ENCODE data around the gene EFCC1. TPM values are rescaled to one million over a fixed set of nuclear protein-coding genes. Genes with fewer than 3 reads are reported as not detected.

The EFCC1 gene
- total RNA-seq, 2 experiments from 2014 or later = 0.22 to 0.25 TPM

DNA sequence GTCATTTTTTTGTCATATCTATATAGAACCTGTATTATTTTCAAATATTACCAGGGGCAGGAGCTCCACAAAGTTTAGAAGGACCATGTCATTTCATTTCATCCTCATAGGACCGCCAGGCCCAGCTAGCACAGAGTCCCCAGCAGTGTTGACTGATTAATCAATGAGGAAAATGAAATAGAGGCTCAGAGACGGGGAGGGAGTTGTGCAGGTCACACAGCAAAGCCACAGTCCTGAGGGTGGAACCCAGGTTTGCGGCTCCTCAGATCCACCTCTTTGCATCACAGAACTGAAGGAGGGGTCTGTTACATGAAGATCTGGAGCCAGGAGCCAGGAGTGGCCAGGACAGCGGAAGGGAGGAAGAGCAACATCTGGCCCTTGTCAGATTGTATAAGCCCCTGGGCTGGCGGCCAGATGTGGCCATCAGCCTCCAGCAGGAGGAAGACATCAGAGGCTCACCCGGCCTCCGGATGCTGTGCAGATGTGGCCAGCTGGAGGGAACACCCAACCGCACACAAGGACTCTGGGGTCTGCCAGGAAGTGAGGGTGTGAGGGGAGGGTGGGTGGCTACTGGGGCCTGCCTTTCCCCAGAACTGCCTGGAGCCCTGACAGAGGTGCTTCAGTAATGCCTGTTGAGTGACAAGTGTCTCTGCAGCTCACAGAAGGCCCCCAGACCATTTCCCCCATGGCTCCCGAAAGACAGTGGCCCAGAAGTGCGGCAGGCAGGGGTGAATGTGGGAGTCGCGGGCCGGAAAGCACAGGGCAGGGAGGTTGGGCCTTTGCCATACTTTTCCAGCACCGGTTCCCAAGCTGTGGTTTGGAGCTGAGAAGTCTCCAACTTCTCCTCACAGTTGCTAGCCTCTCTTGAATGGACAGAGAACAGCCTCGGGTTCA lies 21.3 kb downstream of the EFCC1 start:
- Histone ChIP-seq H3K36me3 (ENCODE audit: insufficient read depth, low read length) (no peaks in the 10 kb centered on the region), H3K27me3 (ENCODE audit: control insufficient read depth in 1 of 2, insufficient read depth in 2 of 2, low read length in 2 of 2) (no peaks in the 10 kb centered on the region), H3K4me3 (ENCODE audit: low read length) (no peak overlapping the region), H3K4me1 (ENCODE audit: insufficient read depth, low read length) (peaks cover 33% of the 10 kb centered on the region), H3K27ac (ENCODE audit: low read depth in 1 of 2, low read length in 2 of 2) (no peak overlapping the region), H3K9me3 (ENCODE audit: control insufficient read depth in 1 of 2, insufficient read depth in 1 of 2, low read length in 2 of 2) (peaks cover 0 to 3% of the 10 kb centered on the region in 2 experiments)
- Mint-ChIP-seq H3K4me3 (no peak overlapping the region), H3K9me3 (no peaks in the 10 kb centered on the region), H3K27ac (no peak overlapping the region), H3K27me3 (no peaks in the 10 kb centered on the region), H3K4me1 (ENCODE audit: low read depth) (peaks cover 34% of the 10 kb centered on the region), H3K36me3 (ENCODE audit: low read depth) (no peaks in the 10 kb centered on the region)
- TF ChIP-seq, protein P1, sequence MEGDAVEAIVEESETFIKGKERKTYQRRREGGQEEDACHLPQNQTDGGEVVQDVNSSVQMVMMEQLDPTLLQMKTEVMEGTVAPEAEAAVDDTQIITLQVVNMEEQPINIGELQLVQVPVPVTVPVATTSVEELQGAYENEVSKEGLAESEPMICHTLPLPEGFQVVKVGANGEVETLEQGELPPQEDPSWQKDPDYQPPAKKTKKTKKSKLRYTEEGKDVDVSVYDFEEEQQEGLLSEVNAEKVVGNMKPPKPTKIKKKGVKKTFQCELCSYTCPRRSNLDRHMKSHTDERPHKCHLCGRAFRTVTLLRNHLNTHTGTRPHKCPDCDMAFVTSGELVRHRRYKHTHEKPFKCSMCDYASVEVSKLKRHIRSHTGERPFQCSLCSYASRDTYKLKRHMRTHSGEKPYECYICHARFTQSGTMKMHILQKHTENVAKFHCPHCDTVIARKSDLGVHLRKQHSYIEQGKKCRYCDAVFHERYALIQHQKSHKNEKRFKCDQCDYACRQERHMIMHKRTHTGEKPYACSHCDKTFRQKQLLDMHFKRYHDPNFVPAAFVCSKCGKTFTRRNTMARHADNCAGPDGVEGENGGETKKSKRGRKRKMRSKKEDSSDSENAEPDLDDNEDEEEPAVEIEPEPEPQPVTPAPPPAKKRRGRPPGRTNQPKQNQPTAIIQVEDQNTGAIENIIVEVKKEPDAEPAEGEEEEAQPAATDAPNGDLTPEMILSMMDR (IDR thresholded peaks at IDR 0.05) = no peak
- intact Hi-C loops (cut with DNase I, micrococcal nuclease) = loop anchor here in 1 of 2 experiments (2.0 kb wide), 1 partner anchor 18 kb away; no protein-coding TSS in a partner anchor
- ChIA-PET POLR2A (no interaction called here), CTCF (interaction anchor here (0.6 to 1.6 kb wide), 2 partner anchors 52 to 361 kb away, joined by 4 to 8 read pairs; no protein-coding TSS in a partner anchor)
- no peak for ATAC-seq (ENCODE audit: poor library complexity)
- DNase-seq = no peak

- H3K9me3 Mint-ChIP-seq = no peaks in the 10 kb centered on the region
- Histone ChIP-seq H3K4me3 (ENCODE audit: low read length) (no peak overlapping the region), H3K36me3 (ENCODE audit: insufficient read depth, low read length) (no peaks in the 10 kb centered on the region), H3K27me3 (ENCODE audit: control insufficient read depth in 1 of 2, insufficient read depth in 2 of 2, low read length in 2 of 2) (no peaks in the 10 kb centered on the region), H3K9me3 (ENCODE audit: control insufficient read depth in 1 of 2, insufficient read depth in 1 of 2, low read length in 2 of 2) (peaks cover 0 to 3% of the 10 kb centered on the region in 2 experiments), H3K4me1 (ENCODE audit: insufficient read depth, low read length) (peaks cover 31% of the 10 kb centered on the region), H3K27ac (ENCODE audit: low read depth in 1 of 2, low read length in 2 of 2) (no peak overlapping the region)
- H3K4me1 Mint-ChIP-seq (ENCODE audit: low read depth) = peaks cover 27% of the 10 kb centered on the region
- H3K36me3 Mint-ChIP-seq (ENCODE audit: low read depth) = no peaks in the 10 kb centered on the region
- no peak overlapping the region for H3K27ac Mint-ChIP-seq
- ATAC-seq (ENCODE audit: poor library complexity) (no peak), DNase-seq (no peak)
- no peaks in the 10 kb centered on the region for H3K27me3 Mint-ChIP-seq
- TF ChIP-seq, protein P1 (IDR thresholded peaks at IDR 0.05) = no peak
- ChIA-PET CTCF (interaction anchor here (0.6 to 1.6 kb wide), 2 partner anchors 53 to 360 kb away, joined by 4 to 8 read pairs; no protein-coding TSS in a partner anchor), POLR2A (no interaction called here)
- intact Hi-C loops (cut with DNase I, micrococcal nuclease) = loop anchor here in 1 of 2 experiments (2.0 kb wide), 1 partner anchor 18 kb away; no protein-coding TSS in a partner anchor
- no peak overlapping the region for H3K4me3 Mint-ChIP-seq
Observed at GRCh38 chr3:129023008-129023358, 21.9 kb downstream of the EFCC1 start.

- Histone ChIP-seq H3K36me3 (ENCODE audit: insufficient read depth, low read length) (no peaks in the 10 kb centered on the region), H3K9me3 (ENCODE audit: control insufficient read depth in 1 of 2, insufficient read depth in 1 of 2, low read length in 2 of 2) (peaks cover 0 to 3% of the 10 kb centered on the region in 2 experiments), H3K27me3 (ENCODE audit: control insufficient read depth in 1 of 2, insufficient read depth in 2 of 2, low read length in 2 of 2) (no peaks in the 10 kb centered on the region), H3K27ac (ENCODE audit: low read depth in 1 of 2, low read length in 2 of 2) (no peak overlapping the region), H3K4me3 (ENCODE audit: low read length) (no peak overlapping the region), H3K4me1 (ENCODE audit: insufficient read depth, low read length) (peaks cover 22% of the 10 kb centered on the region)
- H3K27me3 Mint-ChIP-seq = no peaks in the 10 kb centered on the region
- H3K9me3 Mint-ChIP-seq = no peaks in the 10 kb centered on the region
- no peak overlapping the region for H3K4me3 Mint-ChIP-seq
- POLR2A ChIA-PET = no interaction called here
- intact Hi-C loops (cut with DNase I, micrococcal nuclease) = loop anchor here in 1 of 2 experiments (2.0 kb wide), 1 partner anchor 19 kb away; no protein-coding TSS in a partner anchor
- CTCF ChIA-PET = no interaction called here
- TF ChIP-seq, protein P1 (IDR thresholded peaks at IDR 0.05) = no peak
- H3K4me1 Mint-ChIP-seq (ENCODE audit: low read depth) = peaks cover 19% of the 10 kb centered on the region
- no peaks in the 10 kb centered on the region for H3K36me3 Mint-ChIP-seq (ENCODE audit: low read depth)
- no peak overlapping the region for H3K27ac Mint-ChIP-seq
- ATAC-seq (ENCODE audit: poor library complexity) (no peak), DNase-seq (no peak)
Observed at GRCh38 chr3:129023909-129024308, 22.8 kb downstream of the EFCC1 start.
